Immature natural killer cell (primary cell): ENCODE measurements around the gene SURF1. TPM values are rescaled to one million over a fixed set of nuclear protein-coding genes. Genes with fewer than 3 reads are reported as not detected.

Experiments used
- DNase-seq, 3 donors: peaks; one replicate each; pipeline ENCODE4 v3.0.0; 2022; ENCODE audit warnings: mixed read lengths in 1 of 3
- H3K27ac Mint-ChIP-seq, 6 donors: one replicate each; pipeline ENCODE4 v1.8.0; 2020; ENCODE audit warnings: mixed read lengths in 6 of 6, mild to moderate bottlenecking in 5 of 6, inconsistent platforms in 4 of 6, moderate library complexity in 3 of 6
- H3K27me3 Mint-ChIP-seq, 3 donors: one replicate each; pipeline ENCODE4 v1.8.0; 2020 to 2021; ENCODE audit warnings: low read depth in 3 of 3, mild to moderate bottlenecking in 3 of 3, mixed read lengths in 3 of 3, moderate library complexity in 3 of 3, inconsistent platforms in 1 of 3
- H3K36me3 Mint-ChIP-seq, 3 donors: one replicate each; pipeline ENCODE4 v1.8.0; 2020; ENCODE audit warnings: mixed read lengths in 3 of 3, inconsistent platforms in 2 of 3, mild to moderate bottlenecking in 2 of 3
- H3K4me1 Mint-ChIP-seq, 2 donors: one replicate each; pipeline ENCODE4 v1.8.0; 2020; ENCODE audit warnings: inconsistent platforms in 2 of 2, mild to moderate bottlenecking in 2 of 2, mixed read lengths in 2 of 2, moderate library complexity in 1 of 2
- H3K4me3 Mint-ChIP-seq, 5 donors: one replicate each; pipeline ENCODE4 v1.8.0; 2020; ENCODE audit warnings: mild to moderate bottlenecking in 5 of 5, mixed read lengths in 5 of 5, inconsistent platforms in 3 of 5, moderate library complexity in 3 of 5
- H3K9me3 Mint-ChIP-seq, 6 donors: one replicate each; pipeline ENCODE4 v1.8.0; 2020; ENCODE audit warnings: mild to moderate bottlenecking in 6 of 6, mixed read lengths in 6 of 6, inconsistent platforms in 4 of 6, moderate library complexity in 3 of 6
- polyA plus RNA-seq, 3 donors: library from polyadenylated mRNA; unstranded; fragments of 300-500 nt; fragmentation: Illumina TruSeq; gene quantifications; one replicate each; pipeline ENCODE4 v1.2.3, GENCODE V29; 2021

The SURF1 gene
- polyA plus RNA-seq, 3 donors from 2014 or later: 104 to 153 (median 131) TPM

GRCh38 chr9:133306242-133307204, 49.8 kb downstream of the SURF1 start:
- H3K27ac Mint-ChIP-seq: no peak overlapping the region
- no peak overlapping the region for H3K4me3 Mint-ChIP-seq
- peaks cover 1 to 4% (median 3%) of the 10 kb centered on the region in 3 donors for H3K27me3 Mint-ChIP-seq

GRCh38 chr9:133305731-133306130, 50.6 kb downstream of the SURF1 start:
- Mint-ChIP-seq H3K4me3 (no peak overlapping the region), H3K27me3 (peaks cover 1 to 4% (median 3%) of the 10 kb centered on the region in 3 donors), H3K9me3 (no peaks in the 10 kb centered on the region), H3K27ac (no peak overlapping the region), H3K36me3 (no peaks in the 10 kb centered on the region), H3K4me1 (no peaks in the 10 kb centered on the region)
- DNase-seq: no peak

More at GRCh38 chr9:133306242-133307204, 49.8 kb downstream of the SURF1 start:
- DNase-seq: no peak
- no peaks in the 10 kb centered on the region for H3K9me3 Mint-ChIP-seq
- no peaks in the 10 kb centered on the region for H3K36me3 Mint-ChIP-seq
- no peaks in the 10 kb centered on the region for H3K4me1 Mint-ChIP-seq

DNA sequence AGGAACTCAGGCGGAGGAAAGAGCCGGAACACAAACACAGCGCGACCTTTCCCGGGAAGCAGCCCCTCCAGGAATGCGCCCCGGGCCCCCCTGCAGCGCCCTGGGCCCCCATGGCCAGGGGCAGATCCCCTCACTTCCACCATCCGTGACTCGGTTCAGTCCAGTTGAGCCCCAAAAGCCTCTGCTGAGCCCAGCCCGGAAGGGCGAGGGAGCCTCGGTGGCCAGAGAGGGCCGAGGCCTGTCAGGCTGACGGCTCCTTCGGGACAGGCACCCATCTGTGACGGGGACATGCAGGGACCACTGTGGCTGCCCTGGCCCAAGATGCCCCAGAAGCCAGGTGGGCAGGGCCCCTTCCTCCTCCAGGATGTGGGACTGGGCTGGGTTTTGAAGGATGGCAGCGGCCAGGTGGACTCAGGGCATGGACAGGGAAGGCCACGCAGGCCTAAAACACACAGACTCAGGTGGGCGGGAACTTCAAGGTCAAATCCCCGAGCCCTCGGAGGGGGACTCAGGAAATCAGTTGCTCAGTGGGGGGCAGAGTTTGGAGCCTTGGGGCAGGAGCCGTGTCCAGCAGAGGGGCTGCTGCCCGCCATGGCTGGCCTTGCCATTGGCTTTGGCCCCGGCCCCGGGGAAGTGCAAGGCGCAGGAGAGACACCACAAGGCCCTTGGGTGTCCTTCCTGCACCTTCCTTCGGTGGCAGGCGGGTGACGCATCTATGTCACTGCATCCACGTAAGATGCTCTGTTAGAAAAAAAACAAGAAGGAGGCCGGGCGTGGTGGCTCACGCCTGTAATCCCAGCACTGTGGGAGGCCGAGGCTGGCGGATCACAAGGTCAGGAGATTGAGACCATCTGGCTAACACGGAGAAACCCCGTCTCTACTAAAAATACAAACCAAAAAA, 51.6 kb downstream of the SURF1 start:
- Mint-ChIP-seq H3K9me3 (no peaks in the 10 kb centered on the region), H3K36me3 (no peaks in the 10 kb centered on the region), H3K27ac (no peak overlapping the region), H3K4me1 (no peaks in the 10 kb centered on the region), H3K27me3 (peaks cover 0 to 4% (median 1%) of the 10 kb centered on the region in 3 donors), H3K4me3 (no peak overlapping the region)
- DNase-seq: no peak

- Mint-ChIP-seq H3K4me1 (no peaks in the 10 kb centered on the region), H3K27me3 (peaks cover 0 to 4% (median 4%) of the 10 kb centered on the region in 3 donors), H3K36me3 (no peaks in the 10 kb centered on the region), H3K4me3 (no peak overlapping the region), H3K27ac (no peak overlapping the region), H3K9me3 (no peaks in the 10 kb centered on the region)
- DNase-seq: no peak
Measured at GRCh38 chr9:133304158-133304470, 52.2 kb downstream of the SURF1 start.

DNA sequence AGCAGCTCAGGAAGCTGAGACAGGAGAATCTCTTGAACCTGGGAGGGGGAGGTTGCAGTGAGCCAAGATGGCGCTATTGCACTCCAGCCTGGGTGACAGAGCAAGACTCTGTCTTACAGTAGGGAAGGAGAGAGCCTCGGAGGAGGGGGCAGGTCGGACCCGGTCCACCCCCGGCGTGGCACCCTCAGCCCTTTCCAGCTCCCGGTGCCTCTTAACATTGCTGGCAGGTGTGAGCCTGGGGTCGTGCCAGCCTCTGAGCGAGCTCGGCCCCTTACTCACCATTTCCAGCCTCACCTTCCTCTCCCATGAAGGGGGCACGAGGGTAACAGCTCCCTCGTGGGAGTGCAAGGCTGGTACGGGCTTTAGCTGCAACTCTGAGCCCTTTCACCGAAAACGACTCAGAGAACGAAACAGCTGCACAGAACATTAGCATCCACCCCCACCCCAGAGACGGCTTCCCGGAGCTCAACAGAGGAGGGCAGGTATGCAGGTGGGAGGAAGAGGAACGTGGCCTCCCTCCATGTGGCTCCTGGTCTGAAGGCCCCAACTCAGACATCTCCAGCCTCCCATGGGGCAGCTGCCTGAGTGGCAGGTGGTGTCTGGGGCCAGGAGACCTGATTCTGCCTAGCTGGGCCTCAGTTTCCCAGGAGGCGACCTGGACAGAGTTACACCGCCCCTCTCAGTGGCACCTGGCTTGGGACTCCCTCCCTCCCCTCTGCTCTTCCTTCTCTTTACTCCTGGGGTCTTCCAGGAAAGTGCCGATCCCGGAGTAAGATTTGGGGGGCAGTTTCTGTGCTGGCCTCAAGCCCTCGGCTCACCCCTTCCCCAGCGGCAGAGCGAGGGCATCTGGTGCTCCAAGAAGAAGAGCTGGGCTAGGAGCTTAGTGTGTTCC, 52.8 kb downstream of the SURF1 start:
- Mint-ChIP-seq H3K4me3 (no peak overlapping the region), H3K9me3 (no peaks in the 10 kb centered on the region), H3K4me1 (no peaks in the 10 kb centered on the region), H3K27ac (no peak overlapping the region), H3K27me3 (peaks cover 0 to 4% (median 4%) of the 10 kb centered on the region in 3 donors), H3K36me3 (no peaks in the 10 kb centered on the region)
- DNase-seq: no peak

Other genes with a start within 250 kb of the SURF1 start
- 10 to 100 TPM; 31.2 to 68.8 (median 31.6) TPM for gene RALGDS, start 235.2 kb downstream of the SURF1 start, polyA plus RNA-seq
- not detected for gene GBGT1, start 192.6 kb downstream of the SURF1 start, polyA plus RNA-seq
- gene OBP2B, start 147.2 kb downstream of the SURF1 start, polyA plus RNA-seq: not detected
- gene ABO, start 81.3 kb downstream of the SURF1 start, polyA plus RNA-seq: under 1 TPM in 1 of 3 donors, not detected in 2; 0.03 TPM
- gene SURF6, start 20.3 kb downstream of the SURF1 start, polyA plus RNA-seq: 10 to 100 TPM in 1 of 3 donors, 1 to 10 TPM in 2; 3.0 to 15.5 (median 5.7) TPM
- 10 to 100 TPM in 1 of 3 donors, 1 to 10 TPM in 2; 5.2 to 27.4 (median 7.0) TPM for gene MED22, start 8.4 kb downstream of the SURF1 start, polyA plus RNA-seq
- 100 to 1,000 TPM; 459 to 791 (median 622) TPM for gene RPL7A, start 8.3 kb downstream of the SURF1 start, polyA plus RNA-seq
- gene SURF2, start 63 bp upstream of the SURF1 start, polyA plus RNA-seq: 10 to 100 TPM; 30.2 to 36.9 (median 34.5) TPM
- gene SURF4, start 19.6 kb upstream of the SURF1 start, polyA plus RNA-seq: 100 to 1,000 TPM; 195 to 304 (median 198) TPM
- under 1 TPM in 2 of 3 donors, not detected in 1; 0.55 to 0.96 TPM for gene STKLD1, start 19.9 kb upstream of the SURF1 start, polyA plus RNA-seq
- 10 to 100 TPM in 2 of 3 donors, 1 to 10 TPM in 1; 6.9 to 27.4 (median 11.5) TPM for gene REXO4, start 61.5 kb upstream of the SURF1 start, polyA plus RNA-seq
- under 1 TPM in 2 of 3 donors, not detected in 1; 0.33 to 0.73 TPM for gene ADAMTS13, start 65.9 kb upstream of the SURF1 start, polyA plus RNA-seq
- 10 to 100 TPM in 1 of 3 donors, 1 to 10 TPM in 2; 5.3 to 11.3 (median 7.4) TPM for gene CACFD1, start 103.5 kb upstream of the SURF1 start, polyA plus RNA-seq
- gene SLC2A6, start 122.6 kb upstream of the SURF1 start, polyA plus RNA-seq: 1 to 10 TPM; 4.4 to 8.0 (median 4.6) TPM
- gene MYMK, start 168.5 kb upstream of the SURF1 start, polyA plus RNA-seq: not detected
- not detected for gene ADAMTSL2, start 178.2 kb upstream of the SURF1 start, polyA plus RNA-seq